Choroid plexus epithelial cell (primary cell): ENCODE measurements around the gene SMCO4.

ENCODE experiments used
- DNase-seq: peaks from one replicate; pipeline ENCODE4 v3.0.0-alpha.2; 2010; ENCODE audit warnings: low read depth
- H3K4me3 ChIP-seq: 2 replicates; pipeline ENCODE4 v1.5.1; 2011; ENCODE audit warnings: low read depth, mild to moderate bottlenecking, control low read depth, low read length, moderate library complexity
- TF ChIP-seq, protein P1 (sequence below): conservative IDR thresholded peaks from 2 replicates; pipeline ENCODE4 v1.5.1; 2011; ENCODE audit warnings: low read depth, mild to moderate bottlenecking, control low read depth, inconsistent platforms, low read length, moderate library complexity

SMCO4 gene

DNA sequence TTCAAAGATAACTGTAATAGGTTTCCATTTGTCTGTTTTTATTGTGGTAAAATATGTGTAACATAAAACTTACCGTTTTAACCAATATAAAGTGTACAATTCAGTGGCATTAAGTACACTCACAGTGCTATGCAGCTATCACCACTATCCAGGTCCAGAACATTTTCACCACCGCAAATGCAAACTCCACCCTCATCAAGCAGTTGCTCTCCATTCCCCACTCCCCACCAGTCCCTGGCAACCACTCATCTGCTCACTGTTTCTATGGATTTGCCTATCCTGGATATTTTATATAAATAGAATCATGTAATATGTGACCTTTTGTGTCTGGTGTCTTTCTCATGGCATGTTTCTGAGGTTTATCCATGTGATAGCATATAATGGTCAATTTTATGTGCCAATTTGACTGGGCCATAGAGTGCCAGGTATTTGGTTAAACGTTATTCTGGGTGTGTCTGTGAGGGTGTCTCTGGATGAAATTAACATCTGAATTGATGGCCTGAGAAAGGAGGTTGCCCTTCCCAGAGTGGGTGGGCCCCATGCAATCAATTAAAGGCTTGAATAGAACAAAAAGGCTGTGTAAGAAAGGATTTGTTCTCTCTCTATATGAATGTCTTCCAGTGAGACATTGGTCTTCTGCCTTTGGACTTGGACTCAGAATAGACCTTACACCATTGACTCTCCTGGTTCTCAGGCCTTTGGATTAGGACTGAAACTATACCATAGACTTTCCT is 17.2 kb upstream of the SMCO4 start:
- TF ChIP-seq, protein P1, sequence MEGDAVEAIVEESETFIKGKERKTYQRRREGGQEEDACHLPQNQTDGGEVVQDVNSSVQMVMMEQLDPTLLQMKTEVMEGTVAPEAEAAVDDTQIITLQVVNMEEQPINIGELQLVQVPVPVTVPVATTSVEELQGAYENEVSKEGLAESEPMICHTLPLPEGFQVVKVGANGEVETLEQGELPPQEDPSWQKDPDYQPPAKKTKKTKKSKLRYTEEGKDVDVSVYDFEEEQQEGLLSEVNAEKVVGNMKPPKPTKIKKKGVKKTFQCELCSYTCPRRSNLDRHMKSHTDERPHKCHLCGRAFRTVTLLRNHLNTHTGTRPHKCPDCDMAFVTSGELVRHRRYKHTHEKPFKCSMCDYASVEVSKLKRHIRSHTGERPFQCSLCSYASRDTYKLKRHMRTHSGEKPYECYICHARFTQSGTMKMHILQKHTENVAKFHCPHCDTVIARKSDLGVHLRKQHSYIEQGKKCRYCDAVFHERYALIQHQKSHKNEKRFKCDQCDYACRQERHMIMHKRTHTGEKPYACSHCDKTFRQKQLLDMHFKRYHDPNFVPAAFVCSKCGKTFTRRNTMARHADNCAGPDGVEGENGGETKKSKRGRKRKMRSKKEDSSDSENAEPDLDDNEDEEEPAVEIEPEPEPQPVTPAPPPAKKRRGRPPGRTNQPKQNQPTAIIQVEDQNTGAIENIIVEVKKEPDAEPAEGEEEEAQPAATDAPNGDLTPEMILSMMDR, result no peak
- no peak for DNase-seq
- H3K4me3 ChIP-seq, result no peak overlapping the region

DNA sequence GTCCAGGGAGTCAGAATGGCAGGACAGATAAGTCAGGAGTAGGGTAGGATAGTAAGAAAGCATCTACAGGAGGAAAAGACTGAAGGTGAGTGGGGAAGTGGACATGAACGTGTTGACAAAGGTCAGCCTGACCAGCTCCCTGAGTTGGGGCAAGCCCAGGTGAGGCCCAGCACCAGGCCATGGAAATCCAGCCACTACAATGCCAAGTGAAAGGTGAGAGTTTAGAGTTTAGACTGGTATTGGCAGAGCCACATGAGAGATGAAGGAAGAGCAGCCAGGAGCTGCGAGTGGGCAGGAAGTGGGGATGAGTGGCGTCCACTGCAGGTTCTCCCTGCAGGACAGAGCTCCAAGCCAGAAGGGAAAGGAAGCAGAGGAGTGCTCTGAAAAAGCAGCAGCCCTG is 16.5 kb upstream of the SMCO4 start:
- TF ChIP-seq, protein P1, result no peak
- no peak for DNase-seq

DNA sequence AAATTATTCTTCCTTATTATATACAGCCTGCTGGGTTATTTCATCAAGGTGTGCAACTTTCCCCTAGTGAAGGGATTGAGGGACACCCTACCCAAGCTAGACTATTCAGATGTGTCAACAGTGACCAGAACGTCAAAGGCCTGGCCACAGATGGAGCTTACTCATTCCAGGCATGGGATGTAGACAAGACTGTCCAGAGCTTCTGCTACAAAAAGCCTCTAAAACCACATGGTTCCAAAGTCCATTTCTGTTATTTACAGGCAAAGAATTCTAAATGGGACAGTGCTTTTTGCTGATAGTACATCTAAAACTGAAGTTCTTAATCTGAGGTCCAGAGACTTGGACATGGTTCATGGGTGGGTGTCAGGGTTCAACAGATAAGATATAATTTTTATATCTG is 9.7 kb upstream of the SMCO4 start:
- DNase-seq, result no peak
- TF ChIP-seq, protein P1, result no peak
- H3K4me3 ChIP-seq, result no peak overlapping the region

More for the DNA sequence above, 16.5 kb upstream of the SMCO4 start:
- no peak overlapping the region for H3K4me3 ChIP-seq

- no peak overlapping the region for H3K4me3 ChIP-seq
- TF ChIP-seq, protein P1, result no peak
- DNase-seq, result no peak
These were observed 6.8 kb upstream of the SMCO4 start for GRCh38 chr11:93549976-93550375.

DNA sequence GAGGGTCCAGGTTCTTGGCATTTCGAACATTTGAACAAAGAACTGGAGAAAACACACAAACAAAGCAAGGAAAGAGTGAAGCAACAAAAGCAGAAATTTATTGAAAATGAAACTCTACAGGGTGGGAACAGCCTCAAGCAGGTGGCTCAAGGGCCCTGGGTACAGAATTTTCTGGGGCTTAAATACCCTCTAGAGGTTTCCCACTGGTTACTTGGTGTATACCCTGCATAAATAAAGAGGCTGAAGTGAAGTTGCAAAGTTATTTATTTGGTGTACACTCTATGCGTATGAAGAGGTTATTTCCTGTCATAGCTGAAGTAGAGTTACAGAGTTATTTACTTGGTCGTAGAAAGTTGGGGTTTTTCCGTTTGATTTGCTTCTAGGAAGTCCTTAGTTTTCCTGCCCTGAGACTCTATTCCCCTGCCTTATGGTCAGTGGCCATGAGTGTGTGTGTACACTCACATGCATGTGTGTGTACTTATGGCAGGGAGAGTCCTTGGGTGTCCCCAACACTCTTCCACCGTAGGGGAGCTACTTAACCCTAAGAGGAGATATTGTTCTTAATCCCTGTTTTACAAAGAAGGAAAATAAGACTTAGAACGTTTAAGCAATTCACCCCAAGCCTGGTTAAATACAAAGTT is 5.6 kb upstream of the SMCO4 start:
- TF ChIP-seq, protein P1, result no peak
- DNase-seq, result no peak
- no peak overlapping the region for H3K4me3 ChIP-seq

DNA sequence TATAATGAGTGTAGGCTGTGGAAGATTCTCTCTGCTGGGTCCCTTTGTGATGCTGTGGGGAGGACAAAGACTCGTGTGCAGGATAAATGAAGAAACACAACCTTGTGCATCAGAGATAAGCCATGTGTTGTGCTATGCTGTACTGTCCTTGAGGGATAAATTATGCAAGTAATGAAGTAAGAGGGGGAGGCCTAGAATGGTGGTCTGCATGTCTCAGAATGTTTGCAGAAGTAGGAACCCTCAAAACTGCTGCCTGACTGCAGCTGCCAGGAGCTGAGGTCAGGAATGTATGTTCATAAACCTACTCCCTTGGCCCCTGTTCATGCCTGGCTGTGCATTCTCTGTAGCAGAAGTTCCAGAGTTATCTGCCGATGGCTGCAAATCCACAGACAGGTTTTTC is 4.6 kb upstream of the SMCO4 start:
- H3K4me3 ChIP-seq, result no peak overlapping the region
- no peak for DNase-seq
- TF ChIP-seq, protein P1, result no peak

DNA sequence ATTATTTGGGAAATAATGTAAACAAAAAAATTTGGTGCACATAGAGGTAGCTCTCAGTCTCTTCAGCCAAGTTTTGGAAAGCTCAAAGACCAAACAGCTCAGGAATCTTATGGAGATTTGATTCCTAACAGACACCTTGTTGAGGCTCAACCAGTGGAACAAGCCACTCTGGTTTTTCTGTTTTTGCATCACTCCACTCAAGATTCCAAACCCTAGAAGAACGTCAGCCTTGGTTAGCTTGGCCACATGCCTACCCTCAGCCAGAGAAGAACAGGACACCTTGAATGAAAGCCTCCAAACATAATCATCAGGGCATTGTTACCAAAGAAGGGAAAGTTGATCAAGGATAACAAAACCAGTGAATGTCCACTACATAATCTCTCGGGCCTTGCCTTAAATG is 3.8 kb upstream of the SMCO4 start:
- TF ChIP-seq, protein P1, result no peak
- no peak for DNase-seq
- H3K4me3 ChIP-seq, result no peak overlapping the region
